Activated CD4-positive, alpha-beta T cell treated with anti-CD3 and anti-CD28 coated beads, Interleukin-2, amount 10 ng/mL, durations not matched to agents 7 days and 5 days (primary cell): ENCODE results near the gene DOCK10. TPM values are rescaled to one million over a fixed set of nuclear protein-coding genes. Genes with fewer than 3 reads are reported as not detected.

ENCODE experiments used
- CTCF ChIA-PET: fragments of 350-600 bp; sonication (Branson Sonifier 250); formaldehyde crosslinking; loops from one replicate; lab custom pipeline; 2021; ENCODE audit warnings: antibody characterized with exemption; lab: Charles Lee
- POLR2A ChIA-PET: fragments of 350-600 bp; sonication (Branson Sonifier 250); formaldehyde crosslinking; loops from one replicate; lab custom pipeline; 2021; ENCODE audit warnings: antibody characterized with exemption; lab: Charles Lee
- DNase-seq: peaks from one replicate; pipeline ENCODE4 v3.0.0-alpha.2; 2020
- H3K27ac Mint-ChIP-seq: one replicate; pipeline ENCODE4 v1.8.0; 2021; ENCODE audit warnings: mild to moderate bottlenecking, moderate library complexity, mixed read lengths
- H3K27me3 Mint-ChIP-seq: one replicate; pipeline ENCODE4 v1.8.0; 2021; ENCODE audit warnings: mixed read lengths
- H3K36me3 Mint-ChIP-seq: one replicate; pipeline ENCODE4 v1.8.0; 2021; ENCODE audit warnings: low read depth, mixed read lengths
- H3K4me1 Mint-ChIP-seq: one replicate; pipeline ENCODE4 v1.8.0; 2021; ENCODE audit warnings: mixed read lengths
- H3K4me3 Mint-ChIP-seq: one replicate; pipeline ENCODE4 v1.8.0; 2021; ENCODE audit warnings: mild to moderate bottlenecking, moderate library complexity, mixed read lengths
- H3K9me3 Mint-ChIP-seq: one replicate; pipeline ENCODE4 v1.8.0; 2021; ENCODE audit warnings: mixed read lengths
- total RNA-seq, 2 experiments: library from RNA; stranded (reverse); gene quantifications; one replicate each; pipeline ENCODE4 v1.2.3, GENCODE V29; 2021

Gene DOCK10
- total RNA-seq, 2 experiments from 2014 or later, result 269 to 281 TPM

GRCh38 chr2:224846686-224847085 lies 195.6 kb downstream of the DOCK10 start:
- Mint-ChIP-seq H3K9me3 (no peaks in the 10 kb centered on the region), H3K4me3 (no peak overlapping the region), H3K4me1 (peaks cover 3% of the 10 kb centered on the region), H3K36me3 (peaks cover 91% of the 10 kb centered on the region), H3K27ac (no peak overlapping the region), H3K27me3 (no peaks in the 10 kb centered on the region)
- no peak for DNase-seq
- POLR2A ChIA-PET, result no interaction called here
- CTCF ChIA-PET, result interaction anchor here (1.0 to 2.5 kb wide), 2 partner anchors 14 to 47 kb away, joined by 3 to 8 read pairs; no protein-coding TSS in a partner anchor

DNA sequence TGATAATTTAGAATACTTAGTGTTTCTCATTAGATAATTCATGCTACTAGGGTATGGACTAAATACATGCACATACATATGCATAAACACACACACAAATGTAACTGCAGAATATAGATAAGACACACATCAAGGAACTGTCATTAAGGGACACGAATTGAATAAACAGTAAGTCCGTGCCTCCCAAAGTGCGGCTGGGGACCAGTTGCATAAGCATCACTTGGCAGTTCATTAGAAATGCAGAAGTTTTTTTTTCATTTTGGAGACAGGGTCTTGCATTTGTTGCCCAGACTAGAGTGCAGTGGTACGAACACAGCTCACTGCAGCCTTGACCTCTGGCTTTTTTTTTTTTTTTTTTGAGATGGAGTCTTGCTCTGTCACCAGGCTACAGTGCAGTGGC lies 196.1 kb downstream of the DOCK10 start:
- POLR2A ChIA-PET, result no interaction called here
- no peak overlapping the region for H3K27ac Mint-ChIP-seq
- CTCF ChIA-PET, result interaction anchor here (1.4 to 2.5 kb wide), 2 partner anchors 14 to 26 kb away, joined by 4 to 8 read pairs; no protein-coding TSS in a partner anchor

GRCh38 chr2:224843141-224843540 lies 199.1 kb downstream of the DOCK10 start:
- no peak overlapping the region for H3K4me3 Mint-ChIP-seq
- POLR2A ChIA-PET, result no interaction called here
- CTCF ChIA-PET, result no interaction called here
- no peaks in the 10 kb centered on the region for H3K27me3 Mint-ChIP-seq
- no peak overlapping the region for H3K27ac Mint-ChIP-seq
- H3K36me3 Mint-ChIP-seq, result peaks cover 87% of the 10 kb centered on the region
- DNase-seq, result no peak
- H3K4me1 Mint-ChIP-seq, result no peaks in the 10 kb centered on the region
- H3K9me3 Mint-ChIP-seq, result peaks cover 3% of the 10 kb centered on the region

More for the DNA sequence above, 196.1 kb downstream of the DOCK10 start:
- Mint-ChIP-seq H3K27me3 (no peaks in the 10 kb centered on the region), H3K4me1 (peaks cover 3% of the 10 kb centered on the region), H3K36me3 (peaks cover 88% of the 10 kb centered on the region), H3K9me3 (no peaks in the 10 kb centered on the region), H3K4me3 (no peak overlapping the region)
- DNase-seq, result no peak

GRCh38 chr2:224841910-224842309 lies 200.4 kb downstream of the DOCK10 start:
- POLR2A ChIA-PET, result no interaction called here
- no peak overlapping the region for H3K27ac Mint-ChIP-seq

GRCh38 chr2:224838335-224838734 lies 203.9 kb downstream of the DOCK10 start:
- ChIA-PET POLR2A (no interaction called here), CTCF (interaction anchor here (1.3 kb wide), 1 partner anchor 11 kb away, joined by 3 read pairs; no protein-coding TSS in a partner anchor)
- Mint-ChIP-seq H3K4me1 (no peaks in the 10 kb centered on the region), H3K9me3 (peaks cover 3% of the 10 kb centered on the region), H3K27me3 (no peaks in the 10 kb centered on the region), H3K27ac (no peak overlapping the region), H3K36me3 (peaks cover 80% of the 10 kb centered on the region), H3K4me3 (no peak overlapping the region)
- DNase-seq, result no peak

More at GRCh38 chr2:224841910-224842309, 200.4 kb downstream of the DOCK10 start:
- DNase-seq, result no peak
- Mint-ChIP-seq H3K4me3 (no peak overlapping the region), H3K36me3 (peaks cover 86% of the 10 kb centered on the region), H3K4me1 (no peaks in the 10 kb centered on the region), H3K27me3 (no peaks in the 10 kb centered on the region), H3K9me3 (peaks cover 3% of the 10 kb centered on the region)
- CTCF ChIA-PET, result no interaction called here

DNA sequence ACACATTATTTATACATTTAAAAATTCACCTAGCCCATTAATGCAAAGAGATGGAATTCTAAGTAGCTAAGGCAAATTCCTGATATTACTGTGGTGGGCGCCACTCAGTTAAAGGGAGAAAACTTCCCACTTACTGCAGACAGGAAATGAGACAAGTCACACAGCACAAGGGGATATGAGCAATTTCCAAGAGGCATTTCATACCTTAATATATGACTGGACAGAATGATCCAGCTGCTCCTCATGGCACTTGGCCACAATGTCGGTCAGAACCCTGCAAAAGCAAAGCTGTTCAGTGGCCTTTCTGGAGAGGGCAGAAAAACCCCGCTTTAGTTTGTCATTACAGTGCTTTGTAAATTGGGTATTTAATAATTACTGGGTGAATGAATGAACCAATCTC lies 204.7 kb downstream of the DOCK10 start:
- H3K27ac Mint-ChIP-seq, result peak overlapping the region; percentile 15
- POLR2A ChIA-PET, result no interaction called here
- peaks cover 3% of the 10 kb centered on the region for H3K9me3 Mint-ChIP-seq
- H3K36me3 Mint-ChIP-seq, result peaks cover 80% of the 10 kb centered on the region
- DNase-seq, result no peak
- H3K4me1 Mint-ChIP-seq, result no peaks in the 10 kb centered on the region
- H3K27me3 Mint-ChIP-seq, result no peaks in the 10 kb centered on the region
- no peak overlapping the region for H3K4me3 Mint-ChIP-seq
- CTCF ChIA-PET, result interaction anchor here (1.2 to 1.3 kb wide), 2 partner anchors 12 to 20 kb away, joined by 3 read pairs; no protein-coding TSS in a partner anchor

DNA sequence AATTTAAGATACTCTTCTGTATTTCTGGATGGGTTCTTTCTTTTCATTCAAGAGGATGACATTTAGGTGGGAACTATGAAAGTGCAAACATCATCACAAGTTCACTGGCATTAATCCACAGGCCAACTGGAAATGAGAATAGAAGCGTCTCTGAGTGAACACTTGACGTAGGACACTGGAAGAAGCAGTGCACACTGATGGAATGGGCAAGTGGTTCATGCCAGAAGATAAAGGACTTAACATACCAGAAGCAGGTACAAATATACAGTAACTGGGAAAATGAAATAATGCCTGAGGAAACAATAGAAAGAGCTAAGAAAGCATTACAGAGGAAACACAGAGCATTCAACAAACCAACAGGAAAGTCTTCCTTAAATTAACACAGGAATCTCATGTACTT lies 205.2 kb downstream of the DOCK10 start:
- CTCF ChIA-PET, result interaction anchor here (1.2 to 2.0 kb wide), 3 partner anchors 10 to 21 kb away, joined by 3 to 6 read pairs (median 3); no protein-coding TSS in a partner anchor
- no peaks in the 10 kb centered on the region for H3K4me1 Mint-ChIP-seq
- no peak overlapping the region for H3K4me3 Mint-ChIP-seq
- DNase-seq, result no peak
- POLR2A ChIA-PET, result no interaction called here
- H3K9me3 Mint-ChIP-seq, result peaks cover 3% of the 10 kb centered on the region
- no peak overlapping the region for H3K27ac Mint-ChIP-seq
- H3K36me3 Mint-ChIP-seq, result peaks cover 78% of the 10 kb centered on the region
- no peaks in the 10 kb centered on the region for H3K27me3 Mint-ChIP-seq

GRCh38 chr2:224836263-224836662 lies 206.0 kb downstream of the DOCK10 start:
- DNase-seq, result no peak
- Mint-ChIP-seq H3K4me3 (no peak overlapping the region), H3K27me3 (no peaks in the 10 kb centered on the region), H3K9me3 (peaks cover 3% of the 10 kb centered on the region), H3K4me1 (no peaks in the 10 kb centered on the region), H3K36me3 (peaks cover 79% of the 10 kb centered on the region), H3K27ac (no peak overlapping the region)
- CTCF ChIA-PET, result interaction anchor here (0.7 to 2.0 kb wide), 5 partner anchors 9 to 166 kb away, joined by 3 to 6 read pairs (median 4); no protein-coding TSS in a partner anchor
- POLR2A ChIA-PET, result no interaction called here

DNA sequence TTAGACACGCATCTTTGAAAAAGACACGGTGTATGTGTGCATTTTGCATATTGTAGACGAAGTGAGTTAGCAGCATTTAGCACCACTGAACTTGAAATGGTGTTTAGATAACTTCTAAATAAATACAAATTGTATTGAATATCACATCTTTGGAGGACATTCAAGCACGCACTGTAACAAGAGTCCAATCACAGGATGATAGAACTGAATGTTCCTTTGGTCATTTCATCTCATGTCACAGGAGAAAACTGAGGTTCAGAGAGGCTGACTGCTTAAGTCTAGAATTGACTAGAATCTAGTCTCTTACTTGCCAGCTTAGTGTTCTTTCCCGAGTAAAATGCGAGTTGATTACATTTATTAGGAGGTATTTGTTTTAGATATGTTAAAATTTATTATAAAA lies 206.9 kb downstream of the DOCK10 start:
- Mint-ChIP-seq H3K27ac (no peak overlapping the region), H3K36me3 (peaks cover 74% of the 10 kb centered on the region), H3K9me3 (no peaks in the 10 kb centered on the region), H3K4me1 (no peaks in the 10 kb centered on the region), H3K4me3 (no peak overlapping the region), H3K27me3 (no peaks in the 10 kb centered on the region)
- no peak for DNase-seq
- ChIA-PET POLR2A (no interaction called here), CTCF (interaction anchor here (1.2 to 2.0 kb wide), 2 partner anchors 9 to 19 kb away, joined by 4 to 6 read pairs; no protein-coding TSS in a partner anchor)

- no peak overlapping the region for H3K4me3 Mint-ChIP-seq
- POLR2A ChIA-PET, result no interaction called here
- no peaks in the 10 kb centered on the region for H3K27me3 Mint-ChIP-seq
- H3K9me3 Mint-ChIP-seq, result no peaks in the 10 kb centered on the region
- H3K4me1 Mint-ChIP-seq, result no peaks in the 10 kb centered on the region
- peaks cover 76% of the 10 kb centered on the region for H3K36me3 Mint-ChIP-seq
- CTCF ChIA-PET, result no interaction called here
- H3K27ac Mint-ChIP-seq, result no peak overlapping the region
- DNase-seq, result no peak
Measured at GRCh38 chr2:224833986-224834385, 208.3 kb downstream of the DOCK10 start.

- ChIA-PET CTCF (interaction anchor here (1.0 to 1.2 kb wide), 2 partner anchors 10 to 13 kb away, joined by 3 read pairs; no protein-coding TSS in a partner anchor), POLR2A (no interaction called here)
- H3K4me3 Mint-ChIP-seq, result no peak overlapping the region
- H3K4me1 Mint-ChIP-seq, result no peaks in the 10 kb centered on the region
- H3K27ac Mint-ChIP-seq, result no peak overlapping the region
- DNase-seq, result no peak
- H3K36me3 Mint-ChIP-seq, result peaks cover 79% of the 10 kb centered on the region
- H3K9me3 Mint-ChIP-seq, result no peaks in the 10 kb centered on the region
- no peaks in the 10 kb centered on the region for H3K27me3 Mint-ChIP-seq
Measured at GRCh38 chr2:224832207-224832606, 210.1 kb downstream of the DOCK10 start.

- H3K27ac Mint-ChIP-seq, result no peak overlapping the region
- no peaks in the 10 kb centered on the region for H3K4me1 Mint-ChIP-seq
- no peaks in the 10 kb centered on the region for H3K9me3 Mint-ChIP-seq
- no peaks in the 10 kb centered on the region for H3K27me3 Mint-ChIP-seq
- DNase-seq, result no peak
- peaks cover 79% of the 10 kb centered on the region for H3K36me3 Mint-ChIP-seq
- no peak overlapping the region for H3K4me3 Mint-ChIP-seq
- ChIA-PET CTCF (interaction anchor here (0.8 to 1.0 kb wide), 2 partner anchors 9 to 14 kb away, joined by 3 to 6 read pairs; no protein-coding TSS in a partner anchor), POLR2A (no interaction called here)
Measured at GRCh38 chr2:224831530-224831929, 210.7 kb downstream of the DOCK10 start.

GRCh38 chr2:224820283-224820991 lies 221.8 kb downstream of the DOCK10 start:
- ChIA-PET CTCF (interaction anchor here (1.1 to 1.4 kb wide), 5 partner anchors 14 to 122 kb away, joined by 3 to 5 read pairs (median 3); no protein-coding TSS in a partner anchor), POLR2A (no interaction called here)
- H3K9me3 Mint-ChIP-seq, result peaks cover 7% of the 10 kb centered on the region
- H3K27me3 Mint-ChIP-seq, result no peaks in the 10 kb centered on the region
- peaks cover 78% of the 10 kb centered on the region for H3K36me3 Mint-ChIP-seq
- peak overlapping the region; percentile 31 for H3K27ac Mint-ChIP-seq
- peaks cover 3% of the 10 kb centered on the region for H3K4me1 Mint-ChIP-seq
- DNase-seq, result no peak
- no peak overlapping the region for H3K4me3 Mint-ChIP-seq
